ENCODE data around the gene SLC19A1.

DNA sequence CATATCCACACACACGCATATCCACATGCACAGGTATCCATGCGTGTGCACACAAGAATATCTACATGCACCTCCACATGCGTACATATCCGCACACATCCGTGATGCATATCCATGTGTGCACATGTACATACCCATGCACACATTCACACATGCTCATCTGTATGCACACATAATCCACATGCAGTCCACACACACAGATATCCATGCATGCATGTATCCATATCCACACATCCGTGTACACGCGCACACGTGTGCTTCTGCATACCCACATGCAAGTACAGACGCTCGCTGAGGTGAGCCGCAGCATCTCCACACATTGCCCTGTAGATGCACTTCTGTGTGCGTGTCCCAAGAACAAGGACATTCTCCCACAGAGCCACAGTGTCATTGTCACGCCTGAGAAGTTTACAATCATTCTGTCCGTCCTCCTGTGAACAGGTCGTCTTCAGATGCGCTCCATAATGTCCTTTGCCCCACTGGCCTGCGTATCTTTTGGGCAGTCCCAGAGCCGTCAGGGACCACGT is 93.9 kb downstream of the SLC19A1 start:
- TF ChIP-seq POLR2AphosphoS5 (IDR thresholded peaks at IDR 0.05; ENCODE audit: low read depth, low read length) (no peak), POLR2A (IDR thresholded peaks at IDR 0.05; ENCODE audit: low read depth, low read length) (no peak), TAF1 (IDR thresholded peaks at IDR 0.05; ENCODE audit: borderline replicate concordance, low read depth, low read length) (no peak)
